Right ventricle myocardium inferior (tissue), 1 donor: Measurements from ENCODE around the gene SAMD4B. TPM values are rescaled to one million over a fixed set of nuclear protein-coding genes. Genes with fewer than 3 reads are reported as not detected.
"Not testable (repeated sequence)": the region's sequence is repeated elsewhere in the genome, so short reads cannot be mapped to it uniquely, and the experiment has no call there.

Source experiments
- ATAC-seq: fragments of 200-7000 bp; cut with Tn5 transposase; one replicate; pipeline ENCODE4 v1.9.1; 2020; ENCODE audit warnings: mild to moderate bottlenecking, moderate library complexity
- DNase-seq: peaks from one replicate; pipeline ENCODE4 v3.0.0; 2021; ENCODE audit errors: missing footprints
- intact Hi-C: fragments of 100-400 bp; cut with DNase I; formaldehyde crosslinking; loops from one replicate; pipeline ENCODE4 v1.11.0; 2022
- total RNA-seq: library from RNA; stranded (reverse); fragmentation: NEBNext Ultra II Directional; extraction: Animal tissue kit (Norgen Biotek cat#: 25700); gene quantifications from one replicate; pipeline ENCODE4 v1.2.1, GENCODE V29; 2021
- donor health status: DM: no; HTN: yes; CAD: no; lungs with severe emphysema.

Gene SAMD4B
- total RNA-seq, 1 donor from 2014 or later: 40.6 TPM

GRCh38 chr19:39329948-39330347 is 12.3 kb upstream of the SAMD4B start:
- ATAC-seq: no peak
- no peak for DNase-seq
- intact Hi-C loops: loop anchor here (10.0 kb wide), 1 partner anchor 365 kb away; no protein-coding TSS in a partner anchor

DNA sequence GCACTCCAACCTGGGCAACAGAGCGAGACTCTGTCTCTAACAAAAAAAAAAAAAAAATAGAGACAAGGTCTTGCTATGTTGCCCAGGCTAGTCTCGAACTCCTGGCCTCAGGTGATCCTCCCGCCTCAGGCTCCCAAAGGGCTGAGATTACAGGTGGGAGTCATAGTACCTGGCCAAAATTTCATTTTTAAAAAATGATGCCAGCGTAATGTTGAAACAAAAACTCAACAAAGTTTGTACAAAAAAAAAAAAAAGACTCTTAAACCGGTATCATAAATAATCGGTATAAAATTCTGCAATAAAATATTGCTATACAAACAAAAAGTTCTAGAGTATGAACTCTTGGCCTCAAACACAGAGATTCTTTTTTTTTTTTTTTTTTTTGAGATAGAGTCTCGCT is 9.9 kb upstream of the SAMD4B start:
- no peak for DNase-seq
- ATAC-seq: no peak
- intact Hi-C loops: no loop called here

- DNase-seq, ATAC-seq, intact Hi-C loops: not testable (repeated sequence)
Observed at GRCh38 chr19:39332738-39333137, 9.5 kb upstream of the SAMD4B start.

- DNase-seq: no peak
- no peak for ATAC-seq
- intact Hi-C loops: no loop called here
Observed at GRCh38 chr19:39333507-39333906, 8.7 kb upstream of the SAMD4B start.

GRCh38 chr19:39334444-39334976 is 7.7 kb upstream of the SAMD4B start:
- ATAC-seq (no peak), DNase-seq (no peak)
- intact Hi-C loops: no loop called here

GRCh38 chr19:39335168-39335548 is 7.1 kb upstream of the SAMD4B start:
- no peak for DNase-seq
- ATAC-seq: no peak
- intact Hi-C loops: no loop called here

DNA sequence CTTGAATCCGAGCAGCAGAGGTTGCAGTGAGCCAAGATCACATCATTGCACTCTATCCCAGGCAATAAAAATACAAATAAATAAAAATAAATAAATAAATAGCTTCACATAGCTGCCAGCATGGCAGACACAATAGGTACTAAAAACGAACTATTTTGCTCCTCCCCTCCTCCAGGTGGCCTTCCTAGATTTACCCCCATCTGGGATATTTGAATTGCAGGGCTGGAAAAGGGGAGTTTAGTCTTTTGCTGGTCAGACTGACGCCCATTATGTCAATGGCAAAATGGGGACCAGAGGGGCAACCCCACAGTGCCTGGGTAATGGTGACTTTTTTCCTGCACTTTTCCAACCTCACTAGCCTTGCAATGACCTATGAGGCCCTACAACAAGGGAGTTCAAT is 5.7 kb upstream of the SAMD4B start:
- no peak for ATAC-seq
- no peak for DNase-seq
- intact Hi-C loops: no loop called here

DNA sequence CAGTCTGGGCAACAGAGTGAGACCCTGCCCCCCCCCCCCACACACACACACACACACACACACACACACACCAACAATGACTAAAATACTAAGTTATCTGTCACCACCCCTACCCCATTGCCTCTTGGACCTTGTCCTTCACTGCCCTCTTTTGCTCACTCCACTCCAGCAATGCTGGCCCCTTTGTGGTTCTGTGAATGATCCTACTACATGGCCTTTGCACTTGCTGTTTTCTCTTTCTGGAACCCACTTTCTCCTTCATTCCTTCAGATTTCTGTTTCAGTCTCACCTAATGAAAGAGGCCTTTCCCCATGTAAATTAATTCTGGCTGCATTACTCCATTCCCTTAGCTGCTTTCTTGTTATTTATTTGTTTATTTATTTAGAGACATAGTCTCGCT is 2.5 kb upstream of the SAMD4B start:
- DNase-seq (no peak), ATAC-seq (no peak)
- intact Hi-C loops: loop anchor here (5.0 kb wide), 3 partner anchors 53 to 193 kb away; partner anchors contain the start of genes EID2B, MED29, PAF1 and PLEKHG2

DNA sequence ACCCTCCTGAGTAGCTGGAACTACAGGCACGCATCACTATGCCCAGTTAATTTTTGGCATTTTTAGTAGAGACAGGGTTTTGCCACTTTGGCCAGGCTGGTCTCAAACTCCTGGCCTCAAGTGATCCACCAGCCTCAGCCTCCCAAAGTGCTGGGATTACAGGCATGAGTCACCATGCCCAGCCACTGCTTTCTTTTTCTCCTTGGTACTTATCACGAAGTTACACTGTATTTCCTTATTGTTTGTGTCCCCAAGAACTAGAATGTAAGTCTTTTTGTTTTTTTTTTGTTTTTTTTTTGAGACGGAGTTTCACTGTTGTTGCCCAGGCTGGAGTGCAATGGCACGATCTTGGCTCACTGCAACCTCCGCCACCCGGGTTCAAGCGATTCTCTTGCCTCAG is 2.1 kb upstream of the SAMD4B start:
- intact Hi-C loops: loop anchor here (5.0 kb wide), 3 partner anchors 52 to 192 kb away; partner anchors contain the start of genes EID2B, MED29, PAF1 and PLEKHG2
- not testable (repeated sequence) for ATAC-seq, DNase-seq

DNA sequence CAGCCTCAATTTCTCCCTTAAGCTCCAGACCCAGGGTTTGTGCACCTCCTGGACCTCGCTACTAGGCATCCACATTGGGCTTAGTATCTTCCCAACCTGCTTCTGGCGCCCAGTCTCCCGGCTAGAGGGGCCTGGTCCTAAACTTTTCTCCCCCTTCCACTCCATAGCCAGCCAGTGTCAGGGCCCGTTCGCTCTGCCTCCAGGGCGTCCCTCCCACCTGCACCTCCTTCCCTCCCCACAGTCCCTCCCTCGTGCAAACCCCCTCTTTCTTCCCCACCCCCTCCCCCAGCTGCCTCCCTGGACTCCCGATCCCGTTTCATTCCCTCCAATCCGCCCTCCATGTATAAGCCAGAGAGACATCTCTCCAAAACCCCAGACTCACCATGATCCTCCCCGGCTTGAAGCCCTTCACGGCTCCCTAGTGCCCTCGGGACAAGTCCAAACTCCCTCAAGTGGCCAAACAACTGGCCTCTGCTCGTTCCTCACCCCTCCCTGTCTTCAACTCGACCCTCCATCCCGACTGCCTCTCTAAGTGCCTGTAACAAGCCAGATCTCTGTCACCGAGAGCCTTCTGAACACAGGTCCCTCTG is 997 bp upstream of the SAMD4B start:
- no peak for DNase-seq
- intact Hi-C loops: loop anchor here (5.0 kb wide), 3 partner anchors 51 to 191 kb away; partner anchors contain the start of genes EID2B, MED29, PAF1 and PLEKHG2
- ATAC-seq: peak; percentile 7

DNA sequence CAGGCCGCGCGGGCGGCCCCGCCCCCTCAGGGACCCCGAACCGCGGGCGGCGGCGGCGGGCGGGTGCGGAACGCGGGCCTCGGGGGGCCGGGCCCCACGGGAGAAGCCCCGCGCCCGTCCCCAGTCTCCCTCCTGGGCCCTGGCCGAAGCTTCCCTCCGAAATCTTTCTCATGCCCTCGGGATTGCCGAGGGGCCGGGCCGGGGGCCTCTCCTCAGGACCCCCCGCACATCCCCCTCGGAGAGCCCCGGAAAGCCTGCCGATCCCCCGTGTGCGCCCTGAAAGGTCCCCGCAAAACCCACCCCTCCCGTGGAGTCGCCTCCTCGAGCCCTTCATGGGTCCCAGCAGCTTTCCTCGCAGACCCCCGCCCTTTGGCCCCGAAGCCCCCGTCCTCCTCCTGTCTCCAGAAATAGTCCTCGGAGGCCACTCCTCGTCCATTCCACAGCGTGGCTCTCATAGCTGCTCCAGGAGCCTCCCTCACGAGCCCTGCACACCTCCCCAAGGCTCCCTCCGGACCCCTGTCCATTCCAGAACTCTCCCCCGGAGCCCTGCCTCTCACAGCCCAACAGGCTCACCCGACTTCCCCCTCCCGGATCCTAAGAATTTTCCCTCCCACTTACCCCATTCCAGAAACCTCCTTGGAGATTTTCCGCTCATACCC is 555 bp downstream of the SAMD4B start:
- intact Hi-C loops: loop anchor here (1.0 to 5.0 kb wide), 4 partner anchors 30 to 190 kb away; partner anchors contain the start of genes EID2B, MED29, PAF1 and PLEKHG2
- ATAC-seq (no peak), DNase-seq (no peak)

DNA sequence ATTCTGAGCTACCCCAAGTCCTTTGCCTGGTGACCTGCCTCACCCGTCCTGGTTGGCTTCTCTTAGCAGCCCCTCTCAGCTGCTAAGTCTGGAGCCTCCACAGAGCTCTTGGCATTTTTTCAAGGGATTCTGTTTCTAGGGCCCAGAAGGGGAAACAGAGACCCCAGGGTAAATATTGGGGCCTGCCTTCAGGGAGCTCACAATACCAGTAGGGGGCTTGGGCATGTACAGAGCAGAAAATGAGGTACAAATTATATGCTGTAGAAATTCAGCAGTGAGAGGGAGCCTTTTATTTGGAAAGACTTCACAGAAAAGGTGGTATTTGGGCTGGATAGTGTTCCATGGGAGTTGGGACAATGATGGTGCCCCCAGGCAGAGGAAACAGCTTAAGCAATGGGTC is 3.7 kb downstream of the SAMD4B start:
- DNase-seq (no peak), ATAC-seq (no peak)
- intact Hi-C loops: no loop called here

DNA sequence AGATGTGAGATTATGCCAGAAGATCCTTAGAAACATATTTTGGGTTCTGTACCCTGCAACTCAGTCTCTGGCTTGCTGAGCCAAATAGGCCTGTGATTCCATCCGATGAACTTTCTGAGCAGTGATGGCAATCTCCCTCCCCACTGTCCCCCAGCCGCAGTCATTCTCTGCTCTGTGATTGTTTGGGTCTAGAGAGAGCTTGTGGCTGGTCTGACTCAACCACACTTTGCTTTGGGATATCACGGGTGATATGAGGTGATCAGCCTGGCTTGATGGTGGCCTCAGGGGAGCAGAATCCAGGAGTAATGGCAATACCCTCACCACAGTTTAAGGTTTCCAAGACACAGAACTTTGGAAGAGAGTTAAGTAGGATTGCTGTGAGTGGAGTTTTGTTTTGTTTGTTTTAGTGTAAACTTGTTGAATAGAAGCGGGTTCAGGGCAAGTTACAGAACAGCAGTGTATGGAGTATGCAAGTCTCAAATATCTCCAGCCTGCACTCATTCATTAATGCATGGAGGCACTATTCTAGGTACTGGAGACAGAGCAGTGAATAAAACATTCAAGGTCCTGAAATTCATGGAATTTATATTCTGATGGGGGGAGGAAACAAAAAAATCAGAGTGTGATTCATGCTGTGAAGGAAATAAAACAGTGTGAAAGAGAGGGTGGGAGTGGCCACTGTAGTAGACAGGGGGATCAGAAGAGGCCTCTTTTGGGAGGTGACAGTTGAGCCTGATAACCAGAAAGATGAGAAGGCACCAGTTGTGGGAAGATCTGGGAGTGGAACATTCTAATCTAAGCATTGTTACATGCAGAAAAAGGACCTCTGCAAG is 5.3 kb downstream of the SAMD4B start:
- ATAC-seq (no peak), DNase-seq (no peak)
- intact Hi-C loops: no loop called here

DNA sequence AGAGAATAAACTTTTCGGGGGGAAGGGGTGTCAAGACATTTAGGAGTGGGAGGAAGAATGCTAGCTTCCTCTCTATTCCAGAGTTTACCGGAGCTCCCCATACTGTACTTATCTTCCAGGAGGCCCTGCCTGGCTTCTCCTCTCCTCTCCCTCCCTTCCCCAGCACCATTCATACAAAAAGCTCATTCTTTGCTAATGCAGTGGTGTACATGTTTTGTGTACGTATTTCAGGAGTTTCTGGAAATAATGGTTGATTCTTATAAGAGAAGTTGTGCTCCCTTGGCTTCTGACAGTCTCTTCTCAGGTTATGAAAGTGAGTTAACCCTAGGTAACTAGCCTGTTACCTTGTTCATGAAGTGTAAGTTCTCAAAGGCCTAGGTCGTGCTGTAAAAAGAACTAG is 7.1 kb downstream of the SAMD4B start:
- no peak for DNase-seq
- intact Hi-C loops: no loop called here
- no peak for ATAC-seq

DNA sequence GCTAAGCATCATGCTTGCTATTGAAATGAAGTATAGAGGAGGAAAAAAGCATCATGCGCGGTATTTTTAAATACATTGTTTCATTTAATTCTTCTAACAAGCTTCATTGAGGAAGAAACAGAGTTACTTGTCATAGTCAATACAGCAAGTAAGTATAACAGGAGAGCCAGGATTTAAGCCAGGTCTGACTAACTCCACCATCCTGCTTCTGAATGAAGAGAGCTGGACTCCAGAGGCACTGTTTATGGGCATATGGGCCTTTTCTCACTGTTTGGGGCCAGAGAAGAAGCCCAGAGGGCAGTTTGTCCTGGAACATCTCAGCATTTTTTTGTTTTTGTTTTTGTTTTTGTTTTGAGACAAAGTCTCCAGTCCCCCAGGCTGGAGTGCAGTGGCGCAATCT is 7.9 kb downstream of the SAMD4B start:
- DNase-seq (no peak), ATAC-seq (no peak)
- intact Hi-C loops: loop anchor here (2.0 kb wide), 1 partner anchor 35 kb away; no protein-coding TSS in a partner anchor

- DNase-seq (no peak), ATAC-seq (peak; percentile 33)
- intact Hi-C loops: loop anchor here (2.0 kb wide), 1 partner anchor 33 kb away; no protein-coding TSS in a partner anchor
Observed at GRCh38 chr19:39351537-39352064, 9.4 kb downstream of the SAMD4B start.

DNA sequence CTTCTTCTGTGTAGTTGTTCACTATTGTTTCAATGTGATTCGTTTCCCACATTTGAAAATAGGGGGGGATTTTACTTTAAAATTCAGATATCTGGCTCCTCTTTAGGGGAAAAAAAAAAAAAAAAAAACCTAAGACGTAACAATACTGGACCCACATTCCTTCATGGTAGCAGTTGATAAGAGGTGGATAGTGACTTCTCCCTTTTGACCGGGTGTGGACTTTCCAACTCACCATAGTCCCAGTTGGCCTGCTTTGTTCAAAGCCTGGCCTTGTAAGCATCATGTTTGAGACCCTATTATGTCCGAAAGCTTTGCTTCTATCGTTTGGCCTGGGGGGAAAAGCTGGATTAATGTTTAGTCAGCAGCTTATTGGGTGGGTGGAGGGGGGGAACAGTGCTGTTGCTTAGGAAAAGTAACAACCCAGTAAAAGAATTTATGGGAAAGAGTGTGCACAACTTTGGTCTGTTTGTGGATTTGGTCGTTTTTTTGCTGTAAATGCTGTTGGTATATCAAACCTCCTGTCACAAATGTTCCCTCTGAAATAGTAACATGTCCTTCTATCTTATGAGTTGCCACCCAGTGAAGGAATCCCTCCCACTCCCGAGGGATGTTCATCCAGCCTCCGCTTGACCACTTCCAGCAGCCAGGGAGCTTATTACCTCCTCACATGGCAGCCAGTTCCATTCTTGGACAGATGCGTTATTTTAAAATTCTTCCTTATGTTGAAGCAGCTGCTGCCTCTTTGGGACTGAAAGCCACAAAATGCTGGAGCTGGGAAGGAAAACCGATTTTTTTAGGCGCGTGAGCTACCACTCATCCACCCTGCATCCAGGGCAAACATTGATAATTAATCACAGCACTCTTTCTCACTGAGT is 10.4 kb downstream of the SAMD4B start:
- intact Hi-C loops: no loop called here
- no peak for ATAC-seq
- no peak for DNase-seq

DNA sequence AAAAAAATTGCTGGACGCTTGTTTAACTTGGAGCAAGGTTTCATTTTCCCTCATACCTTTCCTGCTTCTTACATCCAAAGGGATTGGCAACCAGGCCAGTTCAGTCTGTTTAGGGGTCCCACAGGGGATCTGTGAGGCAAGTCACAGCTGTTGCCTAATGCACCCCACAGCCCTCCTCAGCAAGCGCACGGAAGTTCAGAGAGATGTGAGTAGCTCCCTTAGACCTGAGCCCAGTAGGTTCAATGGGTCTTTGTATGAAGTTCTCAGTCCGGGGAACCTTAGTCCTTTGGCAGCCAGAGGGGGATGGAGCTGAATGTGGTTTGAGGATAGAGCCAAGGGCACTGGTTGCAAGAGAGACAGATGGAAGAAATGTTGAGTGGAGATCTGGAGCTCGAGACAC is 13.0 kb downstream of the SAMD4B start:
- ATAC-seq (no peak), DNase-seq (no peak)
- intact Hi-C loops: no loop called here
